Breast epithelium (tissue), 4 donors: ENCODE measurements around the gene TMEM87B. TPM values are rescaled to one million over a fixed set of nuclear protein-coding genes. Genes with fewer than 3 reads are reported as not detected.

Experiments used
- DNase-seq, 2 donors: peaks; one replicate each; pipeline ENCODE4 v3.0.0-alpha.2; 2019; ENCODE audit warnings: low spot score in 2 of 2
- H3K27ac ChIP-seq, 2 donors: fragments of 200-600 bp; sonication (generic) in 1 of 2; one replicate each; pipeline ENCODE4 v1.5.1; 2016 to 2019; ENCODE audit warnings: mild to moderate bottlenecking in 1 of 2
- H3K27me3 ChIP-seq, 2 donors: fragments of 200-600 bp; sonication (generic) in 1 of 2; one replicate each; pipeline versions ENCODE4 v1.5.1 to v1.6.0; 2017 to 2019; ENCODE audit warnings: control low read depth in 1 of 2, mild to moderate bottlenecking in 1 of 2
- H3K36me3 ChIP-seq: fragments of 200-600 bp; one replicate; pipeline ENCODE4 v1.5.1; 2019
- H3K4me1 ChIP-seq, 2 donors: fragments of 200-600 bp; sonication (generic); one replicate each; pipeline ENCODE4 v1.5.1; 2016 to 2019; ENCODE audit warnings: control low read depth in 1 of 2
- H3K4me3 ChIP-seq, 3 donors: fragments of 200-600 bp; sonication (generic); 1 replicate in 2 of 3; 2 replicates in 1 of 3; pipeline ENCODE4 v1.5.1; 2016 to 2019; ENCODE audit warnings: mild to moderate bottlenecking in 3 of 3, moderate library complexity in 2 of 3
- H3K9me3 ChIP-seq, 2 donors: fragments of 200-600 bp; sonication (generic) in 1 of 2; one replicate each; pipeline ENCODE4 v1.5.1; 2016 to 2019; ENCODE audit warnings: control low read depth in 1 of 2
- CTCF ChIP-seq, 3 donors: fragments of 450-650 bp; IDR thresholded peaks; one replicate each; pipeline ENCODE4 v1.5.1; 2016 to 2017; ENCODE audit warnings: antibody characterized with exemption in 3 of 3, mild to moderate bottlenecking in 3 of 3, moderate library complexity in 3 of 3
- POLR2A ChIP-seq: fragments of 450-650 bp; IDR thresholded peaks from one replicate; pipeline ENCODE4 v1.6.1; 2016; ENCODE audit warnings: antibody characterized with exemption, mild to moderate bottlenecking, moderate library complexity
- POLR2AphosphoS5 ChIP-seq, 3 donors: sonication (generic); formaldehyde crosslinking; IDR thresholded peaks; one replicate each; pipeline ENCODE4 v1.6.1; 2017; ENCODE audit warnings: antibody characterized with exemption in 3 of 3
- intact Hi-C: fragments of 100-400 bp; cut with DNase I; formaldehyde crosslinking; loops from one replicate; pipeline ENCODE4 v1.15.1; 2023; ENCODE audit warnings: low total_unique reads
- total RNA-seq, 3 donors: library from RNA; depleted of rRNA; stranded (reverse); fragments of >200 nt; gene quantifications; one replicate each; pipeline ENCODE4 v1.1.0, GENCODE V29; 2016

Gene TMEM87B
- total RNA-seq, 3 donors from 2014 or later: 16.2 to 52.0 (median 38.3) TPM

GRCh38 chr2:112148477-112148876 lies 93.4 kb downstream of the TMEM87B start:
- TF ChIP-seq POLR2A (no peak), POLR2AphosphoS5 (IDR thresholded peaks at IDR 0.05) (no peak), CTCF (IDR thresholded peaks at IDR 0.05) (no peak)

GRCh38 chr2:112149194-112149593 lies 94.1 kb downstream of the TMEM87B start:
- TF ChIP-seq POLR2A (no peak), POLR2AphosphoS5 (IDR thresholded peaks at IDR 0.05) (no peak), CTCF (IDR thresholded peaks at IDR 0.05) (no peak)
- intact Hi-C loops: no loop called here

More at GRCh38 chr2:112148477-112148876, 93.4 kb downstream of the TMEM87B start:
- no peaks in the 10 kb centered on the region for H3K36me3 ChIP-seq
- H3K9me3 ChIP-seq: no peaks in the 10 kb centered on the region
- no peak for DNase-seq
- peak overlapping the region; percentile 78 to 88 for H3K27ac ChIP-seq
- no peaks in the 10 kb centered on the region for H3K27me3 ChIP-seq
- intact Hi-C loops: no loop called here
- H3K4me1 ChIP-seq: peaks cover 0 to 8% of the 10 kb centered on the region in 2 donors
- no peak overlapping the region for H3K4me3 ChIP-seq

GRCh38 chr2:112149866-112150435 lies 94.9 kb downstream of the TMEM87B start:
- Histone ChIP-seq H3K4me1 (peaks cover 0 to 8% of the 10 kb centered on the region in 2 donors), H3K27ac (peak overlapping the region; percentile 78 to 88), H3K4me3 (no peak overlapping the region), H3K36me3 (no peaks in the 10 kb centered on the region), H3K27me3 (no peaks in the 10 kb centered on the region), H3K9me3 (no peaks in the 10 kb centered on the region)
- no peak for DNase-seq
- intact Hi-C loops: no loop called here
- TF ChIP-seq POLR2A: no peak
- no peak for TF ChIP-seq CTCF (IDR thresholded peaks at IDR 0.05)
- no peak for TF ChIP-seq POLR2AphosphoS5 (IDR thresholded peaks at IDR 0.05)

More at GRCh38 chr2:112149194-112149593, 94.1 kb downstream of the TMEM87B start:
- Histone ChIP-seq H3K4me3 (no peak overlapping the region), H3K4me1 (peaks cover 0 to 8% of the 10 kb centered on the region in 2 donors), H3K27ac (peak overlapping the region; percentile 78 to 88), H3K36me3 (no peaks in the 10 kb centered on the region), H3K27me3 (no peaks in the 10 kb centered on the region), H3K9me3 (no peaks in the 10 kb centered on the region)
- no peak for DNase-seq

GRCh38 chr2:112150447-112150846 lies 95.4 kb downstream of the TMEM87B start:
- Histone ChIP-seq H3K4me3 (no peak overlapping the region), H3K4me1 (peaks cover 0 to 8% of the 10 kb centered on the region in 2 donors), H3K27me3 (no peaks in the 10 kb centered on the region), H3K27ac (peak overlapping the region; percentile 78 to 88), H3K9me3 (no peaks in the 10 kb centered on the region), H3K36me3 (no peaks in the 10 kb centered on the region)
- peak in 1 of 2 donors; percentile 48 for DNase-seq
- TF ChIP-seq CTCF (IDR thresholded peaks at IDR 0.05) (no peak), POLR2AphosphoS5 (IDR thresholded peaks at IDR 0.05) (peak in 2 of 3 donors; percentile 25 to 47)
- intact Hi-C loops: no loop called here

- H3K27ac ChIP-seq: peak overlapping the region; percentile 78 to 88
- H3K4me1 ChIP-seq: peaks cover 0 to 8% of the 10 kb centered on the region in 2 donors
- no peaks in the 10 kb centered on the region for H3K27me3 ChIP-seq
- no peak for DNase-seq
- intact Hi-C loops: no loop called here
- no peak overlapping the region for H3K4me3 ChIP-seq
- no peaks in the 10 kb centered on the region for H3K36me3 ChIP-seq
- TF ChIP-seq CTCF (IDR thresholded peaks at IDR 0.05): no peak
- TF ChIP-seq POLR2A: no peak
- TF ChIP-seq POLR2AphosphoS5 (IDR thresholded peaks at IDR 0.05): no peak
- H3K9me3 ChIP-seq: no peaks in the 10 kb centered on the region
Observed at GRCh38 chr2:112150851-112151250, 95.8 kb downstream of the TMEM87B start.
